Activated CD4-positive, CD25-positive, alpha-beta regulatory T cell (primary cell): ENCODE data around the gene ZNF518A.
"Not testable (repeated sequence)": the region's sequence is repeated elsewhere in the genome, so short reads cannot be mapped to it uniquely, and the experiment has no call there.

Experiments used
- DNase-seq, 4 experiments: peaks; one replicate each; lab custom pipeline; 2025; lab: John Stamatoyannopoulos, UW

The ZNF518A gene

GRCh38 chr10:96131621-96132020 is 1.5 kb downstream of the ZNF518A start:
- DNase-seq = no peak

- DNase-seq = no peak
These were observed 3.0 kb downstream of the ZNF518A start for GRCh38 chr10:96133135-96133534.

- DNase-seq = no peak
These were observed 6.7 kb downstream of the ZNF518A start for GRCh38 chr10:96136810-96137209.

GRCh38 chr10:96137567-96137966 is 7.5 kb downstream of the ZNF518A start:
- DNase-seq = no peak

GRCh38 chr10:96138102-96138501 is 8.0 kb downstream of the ZNF518A start:
- DNase-seq = no peak

- no peak for DNase-seq
These were observed 22.3 kb downstream of the ZNF518A start for GRCh38 chr10:96152437-96152836.

- no peak for DNase-seq
These were observed 23.0 kb downstream of the ZNF518A start for GRCh38 chr10:96153070-96153469.

- DNase-seq = no peak
These were observed 35.6 kb downstream of the ZNF518A start for GRCh38 chr10:96165726-96166125.

GRCh38 chr10:96168546-96168945 is 38.4 kb downstream of the ZNF518A start:
- DNase-seq = no peak

GRCh38 chr10:96170230-96170629 is 40.1 kb downstream of the ZNF518A start:
- no peak for DNase-seq

GRCh38 chr10:96172666-96173065 is 42.6 kb downstream of the ZNF518A start:
- no peak for DNase-seq

- no peak for DNase-seq
These were observed 46.9 kb downstream of the ZNF518A start for GRCh38 chr10:96176985-96177384.

GRCh38 chr10:96188421-96188820 is 58.3 kb downstream of the ZNF518A start:
- DNase-seq = no peak

- no peak for DNase-seq
These were observed 58.8 kb downstream of the ZNF518A start for GRCh38 chr10:96188916-96189315.

- not testable (repeated sequence) for DNase-seq
These were observed 59.4 kb downstream of the ZNF518A start for GRCh38 chr10:96189505-96189904.

GRCh38 chr10:96201525-96201924 is 71.4 kb downstream of the ZNF518A start:
- DNase-seq = no peak

- DNase-seq = no peak
These were observed 75.5 kb downstream of the ZNF518A start for GRCh38 chr10:96205580-96205979.

GRCh38 chr10:96208271-96208670 is 78.2 kb downstream of the ZNF518A start:
- DNase-seq = no peak

GRCh38 chr10:96208946-96209345 is 78.8 kb downstream of the ZNF518A start:
- DNase-seq = no peak

GRCh38 chr10:96211764-96212163 is 81.7 kb downstream of the ZNF518A start:
- DNase-seq = no peak

- no peak for DNase-seq
These were observed 82.8 kb downstream of the ZNF518A start for GRCh38 chr10:96212911-96213310.
